Vagina (tissue), 2 donors: ENCODE data around the gene ARHGEF4.

Source experiments
- CTCF ChIP-seq, 3 experiments: fragments of 450-650 bp in 2 of 3; fragments of 200-600 bp in 1 of 3; sonication (generic) in 1 of 3; IDR thresholded peaks; one replicate each; pipeline ENCODE4 v1.5.1; 2017 to 2019; ENCODE audit warnings: antibody characterized with exemption in 3 of 3, mild to moderate bottlenecking in 2 of 3, moderate library complexity in 2 of 3
- POLR2A ChIP-seq, 2 donors: fragments of 450-650 bp; IDR thresholded peaks; one replicate each; pipeline ENCODE4 v1.6.1; 2017; ENCODE audit warnings: antibody characterized with exemption in 2 of 2, mild to moderate bottlenecking in 2 of 2, moderate library complexity in 2 of 2

- TF ChIP-seq CTCF (IDR thresholded peaks at IDR 0.05) (no peak), POLR2A (IDR thresholded peaks at IDR 0.05) (no peak)
Measured at GRCh38 chr2:131040661-131041401, 204.1 kb downstream of the ARHGEF4 start.
